ENCODE results near the gene SUPT3H. TPM values are rescaled to one million over a fixed set of nuclear protein-coding genes. Genes with fewer than 3 reads are reported as not detected.

The SUPT3H gene
- total RNA-seq, 1 experiment from 2014 or later, result 12.7 TPM

GRCh38 chr6:44940367-44940766, 437.4 kb downstream of the SUPT3H start:
- no TSS peak for BruUV-seq (replicated peaks)
- no peak for TF ChIP-seq CTCF (IDR thresholded peaks at IDR 0.05; ENCODE audit: unreplicated experiment)
- Mint-ChIP-seq H3K36me3 (ENCODE audit: insufficient read depth, unreplicated experiment) (no peaks in the 10 kb centered on the region), H3K27me3 (ENCODE audit: insufficient read depth, unreplicated experiment) (no peaks in the 10 kb centered on the region), H3K4me1 (ENCODE audit: insufficient read depth, unreplicated experiment) (peaks cover 11% of the 10 kb centered on the region), H3K27ac (ENCODE audit: low read depth, unreplicated experiment) (no peak overlapping the region), H3K9me3 (ENCODE audit: unreplicated experiment) (peaks cover 8% of the 10 kb centered on the region), H3K4me3 (ENCODE audit: unreplicated experiment) (no peak overlapping the region)
- no peak for DNase-seq (ENCODE audit: unreplicated experiment)
- POLR2A ChIA-PET, result no interaction called here
- CTCF ChIA-PET, result no interaction called here
- intact Hi-C loops (cut with micrococcal nuclease), result no loop called here

- BruUV-seq (replicated peaks), result no TSS peak
- Mint-ChIP-seq H3K36me3 (ENCODE audit: insufficient read depth, unreplicated experiment) (no peaks in the 10 kb centered on the region), H3K4me1 (ENCODE audit: insufficient read depth, unreplicated experiment) (no peaks in the 10 kb centered on the region), H3K4me3 (ENCODE audit: unreplicated experiment) (no peak overlapping the region), H3K9me3 (ENCODE audit: unreplicated experiment) (peaks cover 2% of the 10 kb centered on the region), H3K27me3 (ENCODE audit: insufficient read depth, unreplicated experiment) (no peaks in the 10 kb centered on the region), H3K27ac (ENCODE audit: low read depth, unreplicated experiment) (no peak overlapping the region)
- TF ChIP-seq CTCF (IDR thresholded peaks at IDR 0.05; ENCODE audit: unreplicated experiment), result no peak
- POLR2A ChIA-PET, result no interaction called here
- intact Hi-C loops (cut with micrococcal nuclease), result no loop called here
- CTCF ChIA-PET, result no interaction called here
- no peak for DNase-seq (ENCODE audit: unreplicated experiment)
Measured at GRCh38 chr6:44935693-44936300, 441.9 kb downstream of the SUPT3H start.

- CTCF ChIA-PET, result interaction anchor here (0.6 to 1.1 kb wide), 4 partner anchors 14 to 458 kb away, joined by 3 read pairs; no protein-coding TSS in a partner anchor
Measured at GRCh38 chr6:44933108-44933507, 444.6 kb downstream of the SUPT3H start.

GRCh38 chr6:44932651-44933091, 445.1 kb downstream of the SUPT3H start:
- DNase-seq (ENCODE audit: unreplicated experiment), result no peak
- H3K4me1 Mint-ChIP-seq (ENCODE audit: insufficient read depth, unreplicated experiment), result no peaks in the 10 kb centered on the region
- CTCF ChIA-PET, result no interaction called here
- peaks cover 6% of the 10 kb centered on the region for H3K36me3 Mint-ChIP-seq (ENCODE audit: insufficient read depth, unreplicated experiment)
- H3K27me3 Mint-ChIP-seq (ENCODE audit: insufficient read depth, unreplicated experiment), result no peaks in the 10 kb centered on the region
- H3K4me3 Mint-ChIP-seq (ENCODE audit: unreplicated experiment), result no peak overlapping the region
- POLR2A ChIA-PET, result no interaction called here
- no peak overlapping the region for H3K27ac Mint-ChIP-seq (ENCODE audit: low read depth, unreplicated experiment)
- BruUV-seq (replicated peaks), result no TSS peak
- TF ChIP-seq CTCF (IDR thresholded peaks at IDR 0.05; ENCODE audit: unreplicated experiment), result no peak
- no peaks in the 10 kb centered on the region for H3K9me3 Mint-ChIP-seq (ENCODE audit: unreplicated experiment)
- intact Hi-C loops (cut with micrococcal nuclease), result no loop called here

More at GRCh38 chr6:44933108-44933507, 444.6 kb downstream of the SUPT3H start:
- H3K4me3 Mint-ChIP-seq (ENCODE audit: unreplicated experiment), result no peak overlapping the region
- H3K9me3 Mint-ChIP-seq (ENCODE audit: unreplicated experiment), result no peaks in the 10 kb centered on the region
- no peak for DNase-seq (ENCODE audit: unreplicated experiment)
- H3K4me1 Mint-ChIP-seq (ENCODE audit: insufficient read depth, unreplicated experiment), result no peaks in the 10 kb centered on the region
- POLR2A ChIA-PET, result no interaction called here
- no TSS peak for BruUV-seq (replicated peaks)
- H3K36me3 Mint-ChIP-seq (ENCODE audit: insufficient read depth, unreplicated experiment), result peaks cover 3% of the 10 kb centered on the region
- TF ChIP-seq CTCF (IDR thresholded peaks at IDR 0.05; ENCODE audit: unreplicated experiment), result no peak
- no peak overlapping the region for H3K27ac Mint-ChIP-seq (ENCODE audit: low read depth, unreplicated experiment)
- no peaks in the 10 kb centered on the region for H3K27me3 Mint-ChIP-seq (ENCODE audit: insufficient read depth, unreplicated experiment)
- intact Hi-C loops (cut with micrococcal nuclease), result no loop called here

Measured in MCF 10A (cell line).